Keratinocyte (primary cell): Measurements from ENCODE around the gene GRIP1. TPM values are rescaled to one million over a fixed set of nuclear protein-coding genes. Genes with fewer than 3 reads are reported as not detected.
A peak's percentile ranks its signal among the peaks of the same experiment; 100 is the strongest.

Experiments
- DNase-seq: peaks from one replicate; pipeline ENCODE4 v3.0.0-alpha.2; 2011; ENCODE audit warnings: low read depth, missing footprints, low spot score
- FAIRE-seq: peaks from 2 replicates; lab custom pipeline; 2011; peaks lifted over from hg19 to GRCh38; lab: Jason Lieb, UNC
- H2AFZ ChIP-seq: 2 replicates; pipeline ENCODE4 v1.6.0; 2012; ENCODE audit warnings: low read length, control low read depth, inconsistent platforms; ENCODE audit not compliant: control insufficient read depth
- H3K27ac ChIP-seq: 2 replicates; pipeline ENCODE4 v1.5.1; 2011; ENCODE audit warnings: low read length; ENCODE audit not compliant: control insufficient read depth, insufficient read depth
- H3K27me3 ChIP-seq: 3 replicates; pipeline ENCODE4 v1.6.0; 2011; ENCODE audit warnings: low read length; ENCODE audit not compliant: control insufficient read depth, insufficient read depth; ENCODE audit errors: extremely low read depth
- H3K36me3 ChIP-seq, 2 experiments: 2 replicates in 1 of 2; 3 replicates in 1 of 2; pipeline ENCODE4 v1.5.1; 2011; ENCODE audit warnings: low read length in 2 of 2, mild to moderate bottlenecking in 1 of 2; ENCODE audit not compliant: control insufficient read depth in 2 of 2, insufficient read depth in 2 of 2; ENCODE audit errors: extremely low read depth in 1 of 2
- H3K4me1 ChIP-seq: 3 replicates; pipeline ENCODE4 v1.5.1; 2011; ENCODE audit warnings: low read length; ENCODE audit not compliant: control insufficient read depth, insufficient read depth; ENCODE audit errors: extremely low read depth
- H3K4me2 ChIP-seq: 3 replicates; pipeline ENCODE4 v1.6.0; 2011; ENCODE audit warnings: low read depth, low read length; ENCODE audit not compliant: control insufficient read depth, insufficient read depth; ENCODE audit errors: extremely low read depth
- H3K4me3 ChIP-seq, 3 experiments: fragments of 200-600 bp in 1 of 3; sonication (generic) in 1 of 3; 2 replicates in 2 of 3; 3 replicates in 1 of 3; pipeline ENCODE4 v1.5.1; 2011 to 2016; ENCODE audit warnings: low read length in 3 of 3, mild to moderate bottlenecking in 3 of 3, control low read depth in 2 of 3, inconsistent platforms in 1 of 3, low read depth in 1 of 3, mixed read lengths in 1 of 3, mixed run types in 1 of 3, moderate library complexity in 1 of 3; ENCODE audit not compliant: control insufficient read depth in 2 of 3, insufficient read depth in 2 of 3; ENCODE audit errors: extremely low read depth in 1 of 3
- H3K79me2 ChIP-seq: 2 replicates; pipeline ENCODE4 v1.6.0; 2012; ENCODE audit warnings: low read length; ENCODE audit not compliant: control insufficient read depth, insufficient read depth
- H3K9ac ChIP-seq: 3 replicates; pipeline ENCODE4 v1.6.0; 2011; ENCODE audit warnings: low read length; ENCODE audit not compliant: control insufficient read depth, insufficient read depth; ENCODE audit errors: extremely low read depth
- H3K9me1 ChIP-seq: 3 replicates; pipeline ENCODE4 v1.6.0; 2011; ENCODE audit warnings: low read length; ENCODE audit not compliant: control insufficient read depth, insufficient read depth; ENCODE audit errors: extremely low read depth
- H3K9me3 ChIP-seq: 2 replicates; pipeline ENCODE4 v1.5.1; 2012; ENCODE audit warnings: low read depth, low read length; ENCODE audit not compliant: control insufficient read depth
- H4K20me1 ChIP-seq: 3 replicates; pipeline ENCODE4 v1.6.0; 2011; ENCODE audit warnings: low read length; ENCODE audit not compliant: control insufficient read depth, insufficient read depth; ENCODE audit errors: extremely low read depth
- CTCF ChIP-seq, 3 experiments: IDR thresholded peaks in 1 of 3; conservative IDR thresholded peaks in 1 of 3; optimal IDR thresholded peaks in 1 of 3; 2 replicates in 2 of 3; 3 replicates in 1 of 3; pipeline versions ENCODE3 to v1.5.1; 2011; ENCODE audit warnings: low read length in 3 of 3, mild to moderate bottlenecking in 3 of 3, moderate library complexity in 2 of 3, control low read depth in 1 of 3, inconsistent platforms in 1 of 3; ENCODE audit not compliant: insufficient read depth in 2 of 3; ENCODE audit errors: extremely low read depth in 1 of 3
- EZH2 ChIP-seq: IDR thresholded peaks from one replicate; pipeline ENCODE4 v1.6.1; 2012; ENCODE audit warnings: inconsistent platforms, mild to moderate bottlenecking, low read length, moderate library complexity
- dilution Hi-C: fragments of 300-500 bp; cut with MboI; formaldehyde crosslinking; loops from one replicate; pipeline ENCODE4 v1.7.0; 2020; ENCODE audit warnings: low sequenced_read_pairs; ENCODE audit not compliant: extremely low pct_ligation_motif_present
- polyA plus RNA-seq, 5 experiments: library from polyadenylated mRNA; depleted of rRNA in 3 of 5; stranded (reverse) in 3 of 5; stranded (forward) in 1 of 5; unstranded in 1 of 5; fragments of >200 nt; gene quantifications; 1 replicate in 1 of 5; 2 replicates in 3 of 5; 3 replicates in 1 of 5; pipeline versions ENCODE4 v1.2.1 to v1.2.3, GENCODE V29; 2011 to 2012; ENCODE audit warnings: missing spikeins in 2 of 5, low read depth in 1 of 5, low replicate concordance in 1 of 5

GRIP1 gene
- polyA plus RNA-seq, 1 donor (not counting 4 experiments of a cell fraction or from before 2014, with no cell fraction given) = 6.7 TPM

GRCh38 chr12:66508025-66508424 lies 170.9 kb downstream of the GRIP1 start:
- Histone ChIP-seq H3K9ac (no peak overlapping the region), H3K9me1 (no peaks in the 10 kb centered on the region), H3K4me3 (no peak overlapping the region), H3K4me2 (no peak overlapping the region), H3K79me2 (no peaks in the 10 kb centered on the region), H3K27me3 (no peaks in the 10 kb centered on the region), H3K27ac (no peak overlapping the region), H3K4me1 (no peaks in the 10 kb centered on the region), H4K20me1 (no peaks in the 10 kb centered on the region), H3K36me3 (no peaks in the 10 kb centered on the region), H3K9me3 (no peaks in the 10 kb centered on the region), H2AFZ (no peak overlapping the region)
- dilution Hi-C loops = no loop called here
- FAIRE-seq = peak; percentile 73
- no peak for DNase-seq
- TF ChIP-seq EZH2 (no peak), CTCF (optimal IDR thresholded peaks at IDR 0.05 in 1 of 3, IDR thresholded peaks at IDR 0.05 in 1 of 3, conservative IDR thresholded peaks at IDR 0.05 in 1 of 3; ENCODE audit: extremely low read depth in 1 of 3, insufficient read depth in 2 of 3, low read length in 3 of 3) (no peak)

DNA sequence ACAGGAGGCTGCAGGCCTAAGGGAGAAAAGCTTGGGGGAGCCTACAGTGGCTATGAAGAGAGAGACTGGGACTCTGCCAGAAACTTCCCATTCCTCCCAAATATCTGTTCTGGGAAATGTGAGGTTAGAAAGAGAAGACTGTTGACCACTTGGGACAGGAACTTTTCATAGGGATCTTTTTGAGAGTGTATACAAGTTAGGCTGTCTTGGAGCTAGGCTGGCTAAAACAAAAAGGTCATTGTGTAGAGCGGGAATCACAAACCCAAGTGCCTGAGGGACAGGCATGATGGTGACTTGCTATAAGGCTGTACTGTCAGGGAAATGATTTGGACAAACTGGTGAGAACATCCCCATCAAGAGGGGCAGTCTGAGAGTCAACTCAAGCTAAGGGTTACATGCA lies 175.1 kb downstream of the GRIP1 start:
- no peak for FAIRE-seq

More for the DNA sequence above, 175.1 kb downstream of the GRIP1 start:
- no peak overlapping the region for H2AFZ ChIP-seq
- no peaks in the 10 kb centered on the region for H3K9me1 ChIP-seq
- H3K9me3 ChIP-seq = no peaks in the 10 kb centered on the region
- no peaks in the 10 kb centered on the region for H4K20me1 ChIP-seq
- H3K4me3 ChIP-seq = no peak overlapping the region
- no peak overlapping the region for H3K4me2 ChIP-seq
- no peaks in the 10 kb centered on the region for H3K4me1 ChIP-seq
- no peaks in the 10 kb centered on the region for H3K36me3 ChIP-seq
- TF ChIP-seq EZH2 (no peak), CTCF (optimal IDR thresholded peaks at IDR 0.05 in 1 of 3, IDR thresholded peaks at IDR 0.05 in 1 of 3, conservative IDR thresholded peaks at IDR 0.05 in 1 of 3; ENCODE audit: extremely low read depth in 1 of 3, insufficient read depth in 2 of 3, low read length in 3 of 3) (no peak)
- no peak overlapping the region for H3K9ac ChIP-seq
- H3K27me3 ChIP-seq = no peaks in the 10 kb centered on the region
- DNase-seq = no peak
- no peaks in the 10 kb centered on the region for H3K79me2 ChIP-seq
- H3K27ac ChIP-seq = no peak overlapping the region
- dilution Hi-C loops = no loop called here
